Gastrocnemius medialis (tissue), 4 donors: ENCODE results near the gene GRK6.

Experiments
- CTCF ChIP-seq, 5 experiments: fragments of 450-650 bp in 3 of 5; fragments of 200-600 bp in 2 of 5; sonication (generic) in 2 of 5; IDR thresholded peaks in 4 of 5; conservative IDR thresholded peaks in 1 of 5; 1 replicate in 4 of 5; 2 replicates in 1 of 5; pipeline ENCODE4 v1.5.1; 2016 to 2019; ENCODE audit warnings: antibody characterized with exemption in 5 of 5, mild to moderate bottlenecking in 3 of 5, moderate library complexity in 3 of 5
- POLR2A ChIP-seq, 2 donors: fragments of 450-650 bp; IDR thresholded peaks; one replicate each; pipeline ENCODE4 v1.6.1; 2017; ENCODE audit warnings: antibody characterized with exemption in 2 of 2, mild to moderate bottlenecking in 2 of 2, moderate library complexity in 2 of 2

GRCh38 chr5:177474002-177474476, 47.6 kb downstream of the GRK6 start:
- TF ChIP-seq CTCF (IDR thresholded peaks at IDR 0.05 in 4 of 5, conservative IDR thresholded peaks at IDR 0.05 in 1 of 5) (no peak), POLR2A (IDR thresholded peaks at IDR 0.05) (no peak)
